ENCODE data around the gene TKT. TPM values are rescaled to one million over a fixed set of nuclear protein-coding genes. Genes with fewer than 3 reads are reported as not detected.

The TKT gene
- polyA plus RNA-seq, 4 donors: 58.8 to 407 (median 128) TPM

GRCh38 chr3:53288214-53288613, 32.4 kb upstream of the TKT start:
- no peaks in the 10 kb centered on the region for H3K9me3 ChIP-seq (ENCODE audit: control insufficient read depth in 2 of 2, insufficient read depth in 1 of 2, low read depth in 1 of 2, low read length in 1 of 2)
- no peak overlapping the region for H3K27ac ChIP-seq (ENCODE audit: low read depth in 1 of 3, low read length in 2 of 3)
- peaks cover 10 to 42% (median 12%) of the 10 kb centered on the region in 3 donors for H3K36me3 ChIP-seq (ENCODE audit: control insufficient read depth in 3 of 3, insufficient read depth in 2 of 3, low read depth in 1 of 3, low read length in 3 of 3)
- DNase-seq: no peak
- no peak for FAIRE-seq
- 75 to 86% (median 84%) methylated on average over 4 of the region's 4 CpGs for WGBS, 3 donors
- H3K27me3 ChIP-seq (ENCODE audit: control insufficient read depth in 3 of 3, insufficient read depth in 3 of 3, low read length in 3 of 3): no peaks in the 10 kb centered on the region
- H3K4me1 ChIP-seq (ENCODE audit: control insufficient read depth in 3 of 3, insufficient read depth in 2 of 3, low read depth in 1 of 3, low read length in 2 of 3): no peaks in the 10 kb centered on the region
- H3K4me3 ChIP-seq (ENCODE audit: low read depth in 1 of 3, low read length in 3 of 3): no peak overlapping the region

GRCh38 chr3:53287131-53287629, 31.4 kb upstream of the TKT start:
- H3K4me3 ChIP-seq (ENCODE audit: low read depth in 1 of 3, low read length in 3 of 3): no peak overlapping the region
- H3K27me3 ChIP-seq (ENCODE audit: control insufficient read depth in 3 of 3, insufficient read depth in 3 of 3, low read length in 3 of 3): no peaks in the 10 kb centered on the region
- no peak overlapping the region for H3K27ac ChIP-seq (ENCODE audit: low read depth in 1 of 3, low read length in 2 of 3)
- no peaks in the 10 kb centered on the region for H3K4me1 ChIP-seq (ENCODE audit: control insufficient read depth in 3 of 3, insufficient read depth in 2 of 3, low read depth in 1 of 3, low read length in 2 of 3)
- no peaks in the 10 kb centered on the region for H3K9me3 ChIP-seq (ENCODE audit: control insufficient read depth in 2 of 2, insufficient read depth in 1 of 2, low read depth in 1 of 2, low read length in 1 of 2)
- WGBS, 3 donors: 70 to 88% (median 78%) methylated on average over 4 of the region's 4 CpGs
- no peak for DNase-seq
- H3K36me3 ChIP-seq (ENCODE audit: control insufficient read depth in 3 of 3, insufficient read depth in 2 of 3, low read depth in 1 of 3, low read length in 3 of 3): peaks cover 6 to 38% (median 12%) of the 10 kb centered on the region in 3 donors
- no peak for FAIRE-seq

- FAIRE-seq: no peak
- Histone ChIP-seq H3K27ac (ENCODE audit: low read depth in 1 of 3, low read length in 2 of 3) (no peak overlapping the region), H3K27me3 (ENCODE audit: control insufficient read depth in 3 of 3, insufficient read depth in 3 of 3, low read length in 3 of 3) (no peaks in the 10 kb centered on the region)
These were observed 30.9 kb upstream of the TKT start for GRCh38 chr3:53286727-53287126.

GRCh38 chr3:53282581-53282980, 26.8 kb upstream of the TKT start:
- 94 to 98% (median 95%) methylated on average over 8 of the region's 8 CpGs for WGBS, 3 donors
- H3K4me1 ChIP-seq (ENCODE audit: control insufficient read depth in 3 of 3, insufficient read depth in 2 of 3, low read depth in 1 of 3, low read length in 2 of 3): no peaks in the 10 kb centered on the region
- H3K9me3 ChIP-seq (ENCODE audit: control insufficient read depth in 2 of 2, insufficient read depth in 1 of 2, low read depth in 1 of 2, low read length in 1 of 2): no peaks in the 10 kb centered on the region
- no peak overlapping the region for H3K27ac ChIP-seq (ENCODE audit: low read depth in 1 of 3, low read length in 2 of 3)
- FAIRE-seq (no peak), DNase-seq (no peak)
- no peaks in the 10 kb centered on the region for H3K27me3 ChIP-seq (ENCODE audit: control insufficient read depth in 3 of 3, insufficient read depth in 3 of 3, low read length in 3 of 3)
- H3K36me3 ChIP-seq (ENCODE audit: control insufficient read depth in 3 of 3, insufficient read depth in 2 of 3, low read depth in 1 of 3, low read length in 3 of 3): peaks cover 3 to 22% (median 9%) of the 10 kb centered on the region in 3 donors
- no peak overlapping the region for H3K4me3 ChIP-seq (ENCODE audit: low read depth in 1 of 3, low read length in 3 of 3)

More at GRCh38 chr3:53286727-53287126, 30.9 kb upstream of the TKT start:
- H3K4me3 ChIP-seq (ENCODE audit: low read depth in 1 of 3, low read length in 3 of 3): no peak overlapping the region
- no peaks in the 10 kb centered on the region for H3K9me3 ChIP-seq (ENCODE audit: control insufficient read depth in 2 of 2, insufficient read depth in 1 of 2, low read depth in 1 of 2, low read length in 1 of 2)
- 84 to 93% (median 87%) methylated on average over 1 of the region's 1 CpG for WGBS, 3 donors
- H3K4me1 ChIP-seq (ENCODE audit: control insufficient read depth in 3 of 3, insufficient read depth in 2 of 3, low read depth in 1 of 3, low read length in 2 of 3): no peaks in the 10 kb centered on the region
- peaks cover 6 to 34% (median 12%) of the 10 kb centered on the region in 3 donors for H3K36me3 ChIP-seq (ENCODE audit: control insufficient read depth in 3 of 3, insufficient read depth in 2 of 3, low read depth in 1 of 3, low read length in 3 of 3)
- DNase-seq: no peak

- H3K36me3 ChIP-seq (ENCODE audit: control insufficient read depth in 3 of 3, insufficient read depth in 2 of 3, low read depth in 1 of 3, low read length in 3 of 3): peaks cover 0 to 4% (median 0%) of the 10 kb centered on the region in 3 donors
- no peak overlapping the region for H3K27ac ChIP-seq (ENCODE audit: low read depth in 1 of 3, low read length in 2 of 3)
- FAIRE-seq (no peak), DNase-seq (no peak)
- 83 to 87% (median 86%) methylated on average over 4 of the region's 4 CpGs for WGBS, 3 donors
- H3K27me3 ChIP-seq (ENCODE audit: control insufficient read depth in 3 of 3, insufficient read depth in 3 of 3, low read length in 3 of 3): no peaks in the 10 kb centered on the region
- H3K4me3 ChIP-seq (ENCODE audit: low read depth in 1 of 3, low read length in 3 of 3): no peak overlapping the region
- H3K4me1 ChIP-seq (ENCODE audit: control insufficient read depth in 3 of 3, insufficient read depth in 2 of 3, low read depth in 1 of 3, low read length in 2 of 3): no peaks in the 10 kb centered on the region
- H3K9me3 ChIP-seq (ENCODE audit: control insufficient read depth in 2 of 2, insufficient read depth in 1 of 2, low read depth in 1 of 2, low read length in 1 of 2): no peaks in the 10 kb centered on the region
These were observed 22.8 kb upstream of the TKT start for GRCh38 chr3:53278667-53279066.

- Histone ChIP-seq H3K9me3 (ENCODE audit: control insufficient read depth in 2 of 2, insufficient read depth in 1 of 2, low read depth in 1 of 2, low read length in 1 of 2) (no peaks in the 10 kb centered on the region), H3K4me3 (ENCODE audit: low read depth in 1 of 3, low read length in 3 of 3) (no peak overlapping the region), H3K27me3 (ENCODE audit: control insufficient read depth in 3 of 3, insufficient read depth in 3 of 3, low read length in 3 of 3) (no peaks in the 10 kb centered on the region), H3K4me1 (ENCODE audit: control insufficient read depth in 3 of 3, insufficient read depth in 2 of 3, low read depth in 1 of 3, low read length in 2 of 3) (peaks cover 0 to 2% (median 0%) of the 10 kb centered on the region in 3 donors), H3K36me3 (ENCODE audit: control insufficient read depth in 3 of 3, insufficient read depth in 2 of 3, low read depth in 1 of 3, low read length in 3 of 3) (no peaks in the 10 kb centered on the region), H3K27ac (ENCODE audit: low read depth in 1 of 3, low read length in 2 of 3) (no peak overlapping the region)
- 40 to 44% (median 42%) methylated on average over 5 of the region's 5 CpGs for WGBS, 3 donors
- DNase-seq (no peak), FAIRE-seq (no peak)
These were observed 19.2 kb upstream of the TKT start for GRCh38 chr3:53274938-53275605.

GRCh38 chr3:53273146-53273670, 17.4 kb upstream of the TKT start:
- no peak for FAIRE-seq
- DNase-seq: no peak
- no peaks in the 10 kb centered on the region for H3K36me3 ChIP-seq (ENCODE audit: control insufficient read depth in 3 of 3, insufficient read depth in 2 of 3, low read depth in 1 of 3, low read length in 3 of 3)
- peaks cover 0 to 8% (median 0%) of the 10 kb centered on the region in 3 donors for H3K4me1 ChIP-seq (ENCODE audit: control insufficient read depth in 3 of 3, insufficient read depth in 2 of 3, low read depth in 1 of 3, low read length in 2 of 3)
- no peaks in the 10 kb centered on the region for H3K9me3 ChIP-seq (ENCODE audit: control insufficient read depth in 2 of 2, insufficient read depth in 1 of 2, low read depth in 1 of 2, low read length in 1 of 2)
- no peaks in the 10 kb centered on the region for H3K27me3 ChIP-seq (ENCODE audit: control insufficient read depth in 3 of 3, insufficient read depth in 3 of 3, low read length in 3 of 3)
- H3K27ac ChIP-seq (ENCODE audit: low read depth in 1 of 3, low read length in 2 of 3): no peak overlapping the region
- no peak overlapping the region for H3K4me3 ChIP-seq (ENCODE audit: low read depth in 1 of 3, low read length in 3 of 3)
- WGBS, 3 donors: 78 to 84% (median 81%) methylated on average over 10 of the region's 10 CpGs

GRCh38 chr3:53269888-53270880, 14.4 kb upstream of the TKT start:
- H3K4me1 ChIP-seq (ENCODE audit: control insufficient read depth in 3 of 3, insufficient read depth in 2 of 3, low read depth in 1 of 3, low read length in 2 of 3): peaks cover 0 to 8% (median 0%) of the 10 kb centered on the region in 3 donors
- 27 to 41% (median 39%) methylated on average over 12 of the region's 12 CpGs for WGBS, 3 donors
- H3K4me3 ChIP-seq (ENCODE audit: low read depth in 1 of 3, low read length in 3 of 3): no peak overlapping the region
- DNase-seq (peak; percentile 78 to 87), FAIRE-seq (no peak)
- H3K36me3 ChIP-seq (ENCODE audit: control insufficient read depth in 3 of 3, insufficient read depth in 2 of 3, low read depth in 1 of 3, low read length in 3 of 3): no peaks in the 10 kb centered on the region
- H3K27ac ChIP-seq (ENCODE audit: low read depth in 1 of 3, low read length in 2 of 3): peak overlapping the region in 1 of 3 donors; percentile 8
- H3K9me3 ChIP-seq (ENCODE audit: control insufficient read depth in 2 of 2, insufficient read depth in 1 of 2, low read depth in 1 of 2, low read length in 1 of 2): no peaks in the 10 kb centered on the region
- H3K27me3 ChIP-seq (ENCODE audit: control insufficient read depth in 3 of 3, insufficient read depth in 3 of 3, low read length in 3 of 3): no peaks in the 10 kb centered on the region
